ENCODE results near the gene TGM5. TPM values are rescaled to one million over a fixed set of nuclear protein-coding genes. Genes with fewer than 3 reads are reported as not detected.

Gene TGM5
- polyA plus RNA-seq, 1 experiment, result not detected

DNA sequence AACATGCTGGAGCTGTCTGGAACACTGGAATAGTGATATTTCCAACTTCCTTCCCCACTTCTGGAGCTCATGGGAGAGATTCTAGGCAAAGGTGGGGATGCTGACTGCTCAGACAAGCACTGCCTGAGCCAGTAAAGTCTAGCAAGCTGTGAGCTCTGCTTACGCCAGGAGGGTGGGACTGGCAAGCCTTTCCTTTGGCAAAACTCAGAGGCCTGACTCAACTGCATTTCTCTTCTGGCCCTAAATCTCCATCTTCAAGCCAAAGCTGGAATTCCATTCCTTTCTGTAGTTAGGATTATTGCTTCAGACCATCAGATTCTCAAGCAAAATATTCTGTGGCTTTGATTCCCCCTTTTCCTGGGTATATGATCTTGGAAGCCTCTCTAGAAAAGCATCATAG, 25.6 kb downstream of the TGM5 start:
- DNase-seq (ENCODE audit: low read depth), result no peak
- ChIA-PET POLR2A (interaction anchor here (0.6 kb wide), 1 partner anchor 193 kb away, joined by 5 read pairs; no protein-coding TSS in a partner anchor), CTCF (interaction anchor here (1.3 to 2.2 kb wide), 4 partner anchors 11 to 45 kb away, joined by 3 to 11 read pairs (median 6); no protein-coding TSS in a partner anchor)
- Histone ChIP-seq H3K4me3 (ENCODE audit: low read depth, low read length) (no peak overlapping the region), H3K36me3 (ENCODE audit: control insufficient read depth, insufficient read depth, low read length) (no peaks in the 10 kb centered on the region), H3K27me3 (ENCODE audit: control insufficient read depth, insufficient read depth, low read length) (peaks cover 31% of the 10 kb centered on the region)
- TF ChIP-seq, protein P1, sequence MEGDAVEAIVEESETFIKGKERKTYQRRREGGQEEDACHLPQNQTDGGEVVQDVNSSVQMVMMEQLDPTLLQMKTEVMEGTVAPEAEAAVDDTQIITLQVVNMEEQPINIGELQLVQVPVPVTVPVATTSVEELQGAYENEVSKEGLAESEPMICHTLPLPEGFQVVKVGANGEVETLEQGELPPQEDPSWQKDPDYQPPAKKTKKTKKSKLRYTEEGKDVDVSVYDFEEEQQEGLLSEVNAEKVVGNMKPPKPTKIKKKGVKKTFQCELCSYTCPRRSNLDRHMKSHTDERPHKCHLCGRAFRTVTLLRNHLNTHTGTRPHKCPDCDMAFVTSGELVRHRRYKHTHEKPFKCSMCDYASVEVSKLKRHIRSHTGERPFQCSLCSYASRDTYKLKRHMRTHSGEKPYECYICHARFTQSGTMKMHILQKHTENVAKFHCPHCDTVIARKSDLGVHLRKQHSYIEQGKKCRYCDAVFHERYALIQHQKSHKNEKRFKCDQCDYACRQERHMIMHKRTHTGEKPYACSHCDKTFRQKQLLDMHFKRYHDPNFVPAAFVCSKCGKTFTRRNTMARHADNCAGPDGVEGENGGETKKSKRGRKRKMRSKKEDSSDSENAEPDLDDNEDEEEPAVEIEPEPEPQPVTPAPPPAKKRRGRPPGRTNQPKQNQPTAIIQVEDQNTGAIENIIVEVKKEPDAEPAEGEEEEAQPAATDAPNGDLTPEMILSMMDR (IDR thresholded peaks at IDR 0.05; ENCODE audit: insufficient read depth, low read depth, low read length), result no peak

DNA sequence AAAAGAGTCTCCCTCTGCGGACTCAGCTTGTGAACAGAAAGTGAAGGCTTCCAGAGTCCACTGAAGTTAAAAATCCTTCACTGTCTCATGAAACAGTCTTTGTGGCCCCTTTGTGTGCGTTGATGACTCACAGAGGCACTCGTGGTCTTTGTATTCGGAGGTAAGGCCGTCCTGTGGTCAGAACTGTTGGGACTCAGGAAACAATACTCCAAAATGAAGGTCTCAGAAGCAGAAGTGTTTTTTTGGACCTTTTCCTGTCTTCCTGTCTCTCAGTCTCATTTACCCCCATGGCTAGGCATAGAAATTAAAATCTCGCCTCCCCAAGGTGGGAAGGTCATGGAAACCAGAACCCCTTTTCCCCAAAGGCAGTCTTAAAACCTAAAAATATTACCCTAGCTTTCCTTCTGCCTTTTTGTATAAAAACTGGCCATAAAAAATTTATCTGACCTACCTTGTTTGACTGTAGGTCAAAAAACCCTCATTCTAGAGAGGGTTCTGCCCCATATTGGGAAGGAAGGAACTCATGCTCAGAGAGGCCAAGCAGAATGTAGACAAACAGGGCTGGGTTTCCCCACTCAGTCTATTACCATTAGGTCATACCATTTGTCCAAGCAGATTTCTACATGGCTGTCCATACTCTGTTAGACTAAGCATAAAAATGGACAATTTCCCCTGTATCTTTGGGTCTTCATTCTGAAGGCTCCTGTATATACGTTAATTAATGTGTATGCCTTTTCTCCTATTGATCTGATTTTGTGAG, 26.8 kb downstream of the TGM5 start:
- no peaks in the 10 kb centered on the region for H3K36me3 ChIP-seq (ENCODE audit: control insufficient read depth, insufficient read depth, low read length)
- CTCF ChIA-PET, result interaction anchor here (1.4 kb wide), 1 partner anchor 29 kb away, joined by 3 read pairs; no protein-coding TSS in a partner anchor

DNA sequence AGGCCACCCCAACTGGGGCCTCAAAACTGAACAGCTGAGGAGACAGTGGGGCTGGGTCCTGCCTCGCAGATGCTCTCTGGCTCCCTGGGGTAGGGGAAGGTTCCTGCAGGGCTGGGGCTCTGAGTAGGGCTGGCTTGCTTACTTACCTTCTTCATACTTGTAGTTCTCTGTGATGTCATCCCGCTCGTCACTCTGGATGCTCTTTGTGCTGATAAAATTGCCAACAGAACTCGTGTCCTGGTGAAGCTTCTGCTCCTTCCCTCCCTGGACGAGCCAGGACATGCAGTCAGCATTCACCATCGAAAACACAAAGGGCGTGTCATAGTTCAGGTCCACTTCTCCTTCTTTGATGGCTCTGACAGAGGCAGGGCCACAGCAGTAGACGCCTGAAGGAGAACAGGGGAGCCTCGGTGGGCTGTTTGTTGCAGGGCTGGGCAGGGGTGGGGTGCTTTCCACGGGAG, 28.0 kb downstream of the TGM5 start:
- Histone ChIP-seq H3K36me3 (ENCODE audit: control insufficient read depth, insufficient read depth, low read length) (no peaks in the 10 kb centered on the region), H3K4me3 (ENCODE audit: low read depth, low read length) (no peak overlapping the region), H3K27me3 (ENCODE audit: control insufficient read depth, insufficient read depth, low read length) (peaks cover 29% of the 10 kb centered on the region)
- no peak for DNase-seq (ENCODE audit: low read depth)
- ChIA-PET POLR2A (no interaction called here), CTCF (interaction anchor here (1.4 kb wide), 2 partner anchors 12 to 30 kb away, joined by 3 to 5 read pairs; no protein-coding TSS in a partner anchor)
- TF ChIP-seq, protein P1 (IDR thresholded peaks at IDR 0.05; ENCODE audit: insufficient read depth, low read depth, low read length), result no peak

More for the DNA sequence above, 26.8 kb downstream of the TGM5 start:
- DNase-seq (ENCODE audit: low read depth), result no peak
- peaks cover 33% of the 10 kb centered on the region for H3K27me3 ChIP-seq (ENCODE audit: control insufficient read depth, insufficient read depth, low read length)
- TF ChIP-seq, protein P1 (IDR thresholded peaks at IDR 0.05; ENCODE audit: insufficient read depth, low read depth, low read length), result no peak
- no peak overlapping the region for H3K4me3 ChIP-seq (ENCODE audit: low read depth, low read length)
- POLR2A ChIA-PET, result no interaction called here

DNA sequence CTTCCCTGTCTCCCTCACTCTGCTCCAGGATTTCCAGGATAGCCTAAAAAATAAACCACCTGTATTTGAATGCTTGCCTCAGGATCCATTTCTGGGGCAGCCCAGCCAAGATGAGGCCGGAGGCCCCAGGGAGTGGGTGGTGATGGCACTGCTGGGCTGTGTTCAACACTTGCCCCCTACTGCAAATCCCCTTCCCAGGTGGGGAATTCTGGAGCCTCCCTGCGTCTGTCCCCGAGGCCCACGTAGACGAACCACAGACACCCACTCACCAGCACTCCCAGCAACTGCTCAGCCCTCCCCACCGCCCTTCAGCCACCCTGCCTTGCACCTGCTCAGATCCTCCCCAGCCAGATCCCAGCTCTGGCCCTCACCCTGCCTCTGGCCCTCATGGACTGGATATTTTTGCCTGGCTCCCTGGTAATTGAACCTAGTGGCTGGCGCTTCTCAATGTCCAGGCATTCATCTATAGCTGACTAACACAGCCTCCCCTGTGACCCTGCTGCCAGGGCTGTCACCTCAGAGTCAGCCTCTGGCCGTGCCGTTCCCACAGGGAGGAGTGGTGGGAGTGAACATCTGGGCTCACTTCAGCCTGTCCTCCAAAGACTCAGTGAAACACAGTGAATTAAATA, 28.8 kb downstream of the TGM5 start:
- TF ChIP-seq, protein P1 (IDR thresholded peaks at IDR 0.05; ENCODE audit: insufficient read depth, low read depth, low read length), result no peak
- POLR2A ChIA-PET, result no interaction called here
- DNase-seq (ENCODE audit: low read depth), result no peak
- Histone ChIP-seq H3K36me3 (ENCODE audit: control insufficient read depth, insufficient read depth, low read length) (no peaks in the 10 kb centered on the region), H3K27me3 (ENCODE audit: control insufficient read depth, insufficient read depth, low read length) (peaks cover 23% of the 10 kb centered on the region), H3K4me3 (ENCODE audit: low read depth, low read length) (no peak overlapping the region)
- CTCF ChIA-PET, result interaction anchor here (1.4 to 1.8 kb wide), 2 partner anchors 11 to 13 kb away, joined by 5 to 6 read pairs; no protein-coding TSS in a partner anchor

DNA sequence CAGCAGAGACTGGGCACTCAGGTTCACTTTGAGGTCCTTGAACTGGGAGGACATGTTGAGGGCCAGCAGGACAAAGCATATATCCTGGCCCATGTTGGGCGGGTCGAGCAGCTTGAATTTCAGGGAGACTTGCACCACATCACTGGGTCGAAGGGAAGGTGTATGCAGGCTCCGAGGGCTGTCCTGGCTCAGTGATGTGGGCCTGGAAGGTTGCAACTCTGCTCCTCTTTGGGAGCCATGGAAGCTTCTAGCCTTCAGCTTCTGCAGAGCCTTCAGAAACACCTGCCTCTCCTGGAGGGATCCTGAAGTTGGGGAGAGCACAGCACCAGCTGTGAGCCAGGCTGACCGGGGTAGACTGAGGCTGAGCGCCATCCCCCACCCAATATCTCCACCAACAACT, 31.2 kb downstream of the TGM5 start:
- Histone ChIP-seq H3K36me3 (ENCODE audit: control insufficient read depth, insufficient read depth, low read length) (no peaks in the 10 kb centered on the region), H3K27me3 (ENCODE audit: control insufficient read depth, insufficient read depth, low read length) (peaks cover 18% of the 10 kb centered on the region), H3K4me3 (ENCODE audit: low read depth, low read length) (no peak overlapping the region)
- no peak for DNase-seq (ENCODE audit: low read depth)
- ChIA-PET CTCF (interaction anchor here (1.1 to 1.6 kb wide), 2 partner anchors 10 to 11 kb away, joined by 3 to 7 read pairs; no protein-coding TSS in a partner anchor), POLR2A (no interaction called here)
- TF ChIP-seq, protein P1 (IDR thresholded peaks at IDR 0.05; ENCODE audit: insufficient read depth, low read depth, low read length), result no peak
